GM18951 (cell line): Measurements from ENCODE around the gene PRKG1.

Experiments
- POLR2A ChIP-seq: IDR thresholded peaks from 4 replicates; pipeline ENCODE4 v1.6.1; 2011; ENCODE audit warnings: mild to moderate bottlenecking; ENCODE audit not compliant: insufficient read length, insufficient read depth; ENCODE audit errors: extremely low read depth
- in situ Hi-C: fragments of 300-500 bp; cut with MboI; formaldehyde crosslinking; loops from one replicate; pipeline ENCODE4 v1.12.0; 2022; ENCODE audit warnings: low sequenced_read_pairs, mixed read lengths, inconsistent platforms; ENCODE audit not compliant: unreplicated experiment

The PRKG1 gene

GRCh38 chr10:51406581-51406980 lies 332.3 kb downstream of the PRKG1 start:
- no peak for TF ChIP-seq POLR2A
- in situ Hi-C loops: no loop called here

GRCh38 chr10:51416494-51416893 lies 342.2 kb downstream of the PRKG1 start:
- no peak for TF ChIP-seq POLR2A
- in situ Hi-C loops: no loop called here

- no peak for TF ChIP-seq POLR2A
- in situ Hi-C loops: loop anchor here (10.0 kb wide), 1 partner anchor 355 kb away; no protein-coding TSS in a partner anchor
Observed at GRCh38 chr10:51419196-51420093, 345.2 kb downstream of the PRKG1 start.

GRCh38 chr10:51421853-51422252 lies 347.6 kb downstream of the PRKG1 start:
- no peak for TF ChIP-seq POLR2A
- in situ Hi-C loops: loop anchor here (10.0 kb wide), 1 partner anchor 357 kb away; no protein-coding TSS in a partner anchor

- in situ Hi-C loops: loop anchor here (10.0 kb wide), 1 partner anchor 358 kb away; no protein-coding TSS in a partner anchor
- no peak for TF ChIP-seq POLR2A
Observed at GRCh38 chr10:51422311-51423120, 348.2 kb downstream of the PRKG1 start.

- in situ Hi-C loops: loop anchor here (10.0 kb wide), 1 partner anchor 358 kb away; no protein-coding TSS in a partner anchor
- no peak for TF ChIP-seq POLR2A
Observed at GRCh38 chr10:51423121-51423452, 348.8 kb downstream of the PRKG1 start.

GRCh38 chr10:51425431-51425830 lies 351.1 kb downstream of the PRKG1 start:
- TF ChIP-seq POLR2A: no peak
- in situ Hi-C loops: loop anchor here (10.0 kb wide), 1 partner anchor 361 kb away; no protein-coding TSS in a partner anchor

- no peak for TF ChIP-seq POLR2A
- in situ Hi-C loops: loop anchor here (10.0 kb wide), 1 partner anchor 363 kb away; no protein-coding TSS in a partner anchor
Observed at GRCh38 chr10:51427758-51428157, 353.5 kb downstream of the PRKG1 start.

- in situ Hi-C loops: no loop called here
- no peak for TF ChIP-seq POLR2A
Observed at GRCh38 chr10:51430506-51430905, 356.2 kb downstream of the PRKG1 start.

GRCh38 chr10:51433949-51434475 lies 359.7 kb downstream of the PRKG1 start:
- TF ChIP-seq POLR2A: no peak
- in situ Hi-C loops: no loop called here

- TF ChIP-seq POLR2A: no peak
- in situ Hi-C loops: no loop called here
Observed at GRCh38 chr10:51436805-51437204, 362.5 kb downstream of the PRKG1 start.

- TF ChIP-seq POLR2A: no peak
- in situ Hi-C loops: no loop called here
Observed at GRCh38 chr10:51439645-51440044, 365.4 kb downstream of the PRKG1 start.

GRCh38 chr10:51445588-51445987 lies 371.3 kb downstream of the PRKG1 start:
- TF ChIP-seq POLR2A: no peak
- in situ Hi-C loops: no loop called here
